H1 (cell line): Measurements from ENCODE around the gene CDH8. TPM values are rescaled to one million over a fixed set of nuclear protein-coding genes. Genes with fewer than 3 reads are reported as not detected.

Experiments used
- CTCF ChIA-PET: fragments of 300-600 bp; sonication (Branson Sonifier 250); formaldehyde crosslinking; loops from one replicate; lab custom pipeline; 2021; ENCODE audit not compliant: partially characterized antibody; lab: Charles Lee
- POLR2A ChIA-PET: fragments of 300-600 bp; sonication (Branson Sonifier 250); formaldehyde crosslinking; loops from one replicate; lab custom pipeline; 2021; ENCODE audit warnings: inconsistent platforms; ENCODE audit not compliant: partially characterized antibody; lab: Charles Lee
- DNase-seq, 2 experiments: peaks; one replicate each; pipeline versions ENCODE4 v3.0.0 to v3.0.0-alpha.2; 2010 to 2022; ENCODE audit warnings: low spot score in 2 of 2, low read depth in 1 of 2, mixed read lengths in 1 of 2
- FAIRE-seq: peaks from 2 replicates; lab custom pipeline; 2011; peaks lifted over from hg19 to GRCh38; lab: Jason Lieb, UNC
- H2AFZ ChIP-seq: 2 replicates; pipeline ENCODE4 v1.8.1; 2012; ENCODE audit warnings: low read length, inconsistent platforms
- H2AK5ac ChIP-seq: 2 replicates; pipeline ENCODE4 v1.6.1; 2013; ENCODE audit warnings: low read depth, low read length
- H2BK120ac ChIP-seq: replicated peaks from 2 replicates; pipeline ENCODE3; 2013; ENCODE audit warnings: low read depth, low read length, inconsistent platforms
- H2BK12ac ChIP-seq: 2 replicates; pipeline ENCODE4 v1.6.1; 2013; ENCODE audit warnings: low read depth, low read length
- H2BK15ac ChIP-seq: 2 replicates; pipeline ENCODE4 v1.6.1; 2013; ENCODE audit warnings: low read length
- H2BK20ac ChIP-seq: 2 replicates; pipeline ENCODE4 v1.6.1; 2013; ENCODE audit warnings: low read length
- H2BK5ac ChIP-seq: 2 replicates; pipeline ENCODE4 v1.6.1; 2013; ENCODE audit warnings: low read depth, low read length
- H3K14ac ChIP-seq: 2 replicates; pipeline ENCODE4 v1.6.1; 2013; ENCODE audit warnings: inconsistent platforms; ENCODE audit not compliant: insufficient read length
- H3K18ac ChIP-seq: 2 replicates; pipeline ENCODE4 v1.6.1; 2013; ENCODE audit warnings: low read length; ENCODE audit errors: extremely low read depth
- H3K23ac ChIP-seq: 2 replicates; pipeline ENCODE4 v1.6.1; 2013; ENCODE audit warnings: inconsistent platforms; ENCODE audit not compliant: insufficient read length
- H3K23me2 ChIP-seq: 2 replicates; pipeline ENCODE4 v1.6.1; 2013; ENCODE audit warnings: low read depth, low read length
- H3K27ac ChIP-seq: 2 replicates; pipeline ENCODE4 v1.6.1; 2011; ENCODE audit warnings: low read depth, low read length, inconsistent platforms
- H3K27me3 ChIP-seq, 4 experiments: replicated peaks in 1 of 4; 1 replicate in 1 of 4; 2 replicates in 3 of 4; pipeline versions ENCODE4 v1.6.1 to v1.8.1; 2011 to 2013; ENCODE audit warnings: low read length in 3 of 4, mild to moderate bottlenecking in 3 of 4, inconsistent platforms in 2 of 4, mixed read lengths in 2 of 4, moderate library complexity in 1 of 4; ENCODE audit not compliant: control insufficient read depth in 3 of 4, insufficient read depth in 3 of 4; ENCODE audit errors: extremely low read depth in 1 of 4
- H3K36me3 ChIP-seq, 4 experiments: 2 replicates each; pipeline versions ENCODE4 v1.6.1 to v1.8.1; 2011 to 2013; ENCODE audit warnings: mild to moderate bottlenecking in 4 of 4, low read length in 3 of 4, moderate library complexity in 2 of 4, control low read depth in 1 of 4, inconsistent platforms in 1 of 4; ENCODE audit not compliant: insufficient read depth in 4 of 4, control insufficient read depth in 2 of 4
- H3K4ac ChIP-seq: replicated peaks from 2 replicates; pipeline ENCODE3; 2013; ENCODE audit warnings: low read length, low read depth, mixed read lengths, inconsistent platforms; ENCODE audit not compliant: insufficient read length
- H3K4me1 ChIP-seq, 4 experiments: replicated peaks in 1 of 4; 1 replicate in 1 of 4; 2 replicates in 3 of 4; pipeline versions ENCODE4 v1.6.1 to v1.8.1; 2011 to 2013; ENCODE audit warnings: low read length in 3 of 4, inconsistent platforms in 2 of 4, mixed read lengths in 1 of 4; ENCODE audit not compliant: insufficient read depth in 4 of 4, control insufficient read depth in 3 of 4
- H3K4me2 ChIP-seq, 2 experiments: 2 replicates each; pipeline versions ENCODE4 v1.6.1 to v1.8.1; 2011 to 2013; ENCODE audit warnings: low read depth in 2 of 2, low read length in 2 of 2, control low read depth in 1 of 2, inconsistent platforms in 1 of 2, mild to moderate bottlenecking in 1 of 2; ENCODE audit not compliant: insufficient read depth in 1 of 2
- H3K4me3 ChIP-seq, 4 experiments: fragments of 200-600, 300-600 bp in 1 of 4; sonication (generic), shearing (Covaris generic), sonication (Bioruptor Twin) in 1 of 4; 2 replicates each; pipeline versions ENCODE4 v1.5.1 to v1.8.1; 2011 to 2016; ENCODE audit warnings: low read length in 4 of 4, low read depth in 3 of 4, control low read depth in 2 of 4, inconsistent platforms in 2 of 4, mild to moderate bottlenecking in 2 of 4, mixed read lengths in 1 of 4, moderate library complexity in 1 of 4; ENCODE audit not compliant: insufficient read depth in 2 of 4; ENCODE audit errors: extremely low read depth in 1 of 4
- H3K56ac ChIP-seq: replicated peaks from 2 replicates; pipeline ENCODE3; 2013; ENCODE audit warnings: low read depth, mild to moderate bottlenecking, mixed read lengths, low read length, inconsistent platforms; ENCODE audit not compliant: insufficient read length
- H3K79me1 ChIP-seq: 2 replicates; pipeline ENCODE4 v1.6.1; 2013; ENCODE audit warnings: low read depth, low read length, control low read depth
- H3K79me2 ChIP-seq, 2 experiments: 2 replicates each; pipeline versions ENCODE4 v1.6.1 to v1.8.1; 2012 to 2013; ENCODE audit warnings: low read length in 2 of 2, mild to moderate bottlenecking in 2 of 2, inconsistent platforms in 1 of 2; ENCODE audit not compliant: insufficient read depth in 2 of 2, control insufficient read depth in 1 of 2
- H3K9ac ChIP-seq, 4 experiments: replicated peaks in 1 of 4; 1 replicate in 1 of 4; 2 replicates in 3 of 4; pipeline versions ENCODE4 v1.6.1 to v1.8.1; 2011 to 2013; ENCODE audit warnings: low read depth in 3 of 4, low read length in 3 of 4, control low read depth in 2 of 4, mild to moderate bottlenecking in 2 of 4, moderate library complexity in 2 of 4, inconsistent platforms in 1 of 4; ENCODE audit errors: extremely low read depth in 1 of 4
- H3K9me3 ChIP-seq, 2 experiments: 2 replicates each; pipeline versions ENCODE4 v1.6.1 to v1.8.1; 2012 to 2013; ENCODE audit warnings: mild to moderate bottlenecking in 2 of 2, moderate library complexity in 2 of 2, control low read depth in 1 of 2, inconsistent platforms in 1 of 2, low read depth in 1 of 2, low read length in 1 of 2, mixed read lengths in 1 of 2; ENCODE audit not compliant: insufficient read depth in 2 of 2
- H4K20me1 ChIP-seq, 2 experiments: replicated peaks in 1 of 2; 2 replicates each; pipeline versions ENCODE3 to v1.8.1; 2011 to 2013; ENCODE audit warnings: inconsistent platforms in 2 of 2, low read length in 2 of 2, mild to moderate bottlenecking in 1 of 2; ENCODE audit not compliant: insufficient read depth in 2 of 2, control insufficient read depth in 1 of 2
- H4K5ac ChIP-seq: 2 replicates; pipeline ENCODE4 v1.6.1; 2013; ENCODE audit warnings: low read length, low read depth, mixed read lengths, inconsistent platforms; ENCODE audit not compliant: insufficient read length
- H4K8ac ChIP-seq: 2 replicates; pipeline ENCODE4 v1.8.0; 2013; ENCODE audit warnings: mild to moderate bottlenecking, moderate library complexity, low read length, inconsistent platforms; ENCODE audit not compliant: insufficient read depth; ENCODE audit errors: extremely low read depth
- H4K91ac ChIP-seq: replicated peaks from 2 replicates; pipeline ENCODE3; 2013; ENCODE audit warnings: low read length, mixed read lengths, inconsistent platforms; ENCODE audit not compliant: insufficient read length
- ATF2 ChIP-seq: IDR thresholded peaks from 2 replicates; pipeline ENCODE4 v1.6.1; 2012; ENCODE audit warnings: low read length, inconsistent platforms
- BACH1 ChIP-seq: IDR thresholded peaks from 2 replicates; pipeline ENCODE4 v1.6.1; 2012; ENCODE audit warnings: low read length, improper control_type of control experiment
- BCL11A ChIP-seq, 2 experiments: IDR thresholded peaks; one replicate each; pipeline ENCODE4 v1.6.1; 2011; ENCODE audit warnings: low read depth in 2 of 2, low read length in 2 of 2, mild to moderate bottlenecking in 2 of 2
- GABPA ChIP-seq: IDR thresholded peaks from 2 replicates; pipeline ENCODE4 v1.6.1; 2011; ENCODE audit warnings: mild to moderate bottlenecking, low read length, moderate library complexity, borderline replicate concordance; ENCODE audit not compliant: insufficient read depth
- HDAC6 ChIP-seq: IDR thresholded peaks from one replicate; pipeline ENCODE4 v1.7.1; 2012; ENCODE audit warnings: low read depth, mild to moderate bottlenecking, inconsistent platforms, low read length, moderate library complexity
- RFX5 ChIP-seq: IDR thresholded peaks from 2 replicates; pipeline ENCODE4 v1.6.1; 2011; ENCODE audit warnings: low read depth, low read length, improper control_type of control experiment, borderline replicate concordance
- RXRA ChIP-seq: IDR thresholded peaks from 2 replicates; pipeline ENCODE4 v1.6.1; 2011; ENCODE audit warnings: low read depth, mild to moderate bottlenecking, low read length, moderate library complexity; ENCODE audit not compliant: insufficient read depth
- SIN3A ChIP-seq, 2 experiments: IDR thresholded peaks in 1 of 2; conservative IDR thresholded peaks in 1 of 2; 2 replicates each; pipeline ENCODE4 v1.6.1; 2011 to 2012; ENCODE audit warnings: low read length in 2 of 2, improper control_type of control experiment in 1 of 2, low read depth in 1 of 2, mild to moderate bottlenecking in 1 of 2
- SIX5 ChIP-seq: IDR thresholded peaks from 2 replicates; pipeline ENCODE4 v1.6.1; 2011; ENCODE audit warnings: mild to moderate bottlenecking, low read depth, low read length
- SP1 ChIP-seq: IDR thresholded peaks from 2 replicates; pipeline ENCODE4 v1.6.1; 2011; ENCODE audit warnings: low read depth, low read length
- SRF ChIP-seq: IDR thresholded peaks from 2 replicates; pipeline ENCODE4 v1.6.1; 2011; ENCODE audit warnings: mild to moderate bottlenecking, low read depth, low read length, moderate library complexity
- TAF1 ChIP-seq: IDR thresholded peaks from 2 replicates; pipeline ENCODE4 v1.6.1; 2011; ENCODE audit warnings: mild to moderate bottlenecking, low read depth, low read length
- TCF12 ChIP-seq: IDR thresholded peaks from 2 replicates; pipeline ENCODE4 v1.6.1; 2011; ENCODE audit warnings: low read depth, mild to moderate bottlenecking, low read length
- TEAD4 ChIP-seq: IDR thresholded peaks from 2 replicates; pipeline ENCODE4 v1.6.1; 2012; ENCODE audit warnings: low read depth, low read length, inconsistent platforms, mixed read lengths
- WGBS, 2 experiments: shearing (Covaris generic) in 1 of 2; methylation state at CpG; one replicate each; pipeline versions ENCODE4 v1.1.6 to v1.1.7; 2013 to 2015; ENCODE audit warnings: low lambda C conversion rate in 2 of 2, mixed read lengths in 2 of 2, inconsistent platforms in 1 of 2, low coverage in 1 of 2, missing lambda C conversion rate in 1 of 2; ENCODE audit not compliant: insufficient replicate concordance in 2 of 2, insufficient coverage in 1 of 2, insufficient read length in 1 of 2; ENCODE audit errors: extremely low coverage in 1 of 2, missing lambda C conversion rate in 1 of 2; 5-methylcytosine and 5-hydroxymethylcytosine counted together
- polyA plus RNA-seq, 7 experiments: library from polyadenylated mRNA; depleted of rRNA in 3 of 7; stranded (reverse) in 5 of 7; unstranded in 2 of 7; fragments of >200 nt in 5 of 7; fragments of 200-250 nt in 2 of 7; gene quantifications; 1 replicate in 5 of 7; 2 replicates in 1 of 7; 4 replicates in 1 of 7; pipeline versions ENCODE4 v1.2.1 to v1.2.3, GENCODE V29; 2011 to 2013; ENCODE audit warnings: missing spikeins in 2 of 7, mixed read lengths in 2 of 7
- total RNA-seq: library from RNA; stranded (reverse); fragmentation: NEBNext Ultra II Directional; extraction: Animal tissue kit (Norgen Biotek cat#: 25700); gene quantifications from 2 replicates; pipeline ENCODE4 v1.2.1, GENCODE V29; 2021

The CDH8 gene
- total and polyA plus RNA-seq, 2 of the 8 experiments (the other 6 are each of a cell fraction or from before 2014, with no cell fraction given), result 7.7 to 8.4 TPM

- no peak overlapping the region for H3K4ac ChIP-seq
- H3K23me2 ChIP-seq, result no peaks in the 10 kb centered on the region
- H4K20me1 ChIP-seq, result no peaks in the 10 kb centered on the region
- POLR2A ChIA-PET, result no interaction called here
- no peak overlapping the region for H4K5ac ChIP-seq
- no peak overlapping the region for H2BK12ac ChIP-seq
- H3K9me3 ChIP-seq, result no peaks in the 10 kb centered on the region
- no peaks in the 10 kb centered on the region for H3K79me1 ChIP-seq
- no peak overlapping the region for H3K4me2 ChIP-seq
- H3K4me3 ChIP-seq, result no peak overlapping the region
- no peak overlapping the region for H4K91ac ChIP-seq
- no peak overlapping the region for H3K27ac ChIP-seq
- no peak overlapping the region for H2BK120ac ChIP-seq
- no peak overlapping the region for H2BK5ac ChIP-seq
- no peak overlapping the region for H3K14ac ChIP-seq
- no peak overlapping the region for H3K23ac ChIP-seq
- H3K4me1 ChIP-seq, result no peaks in the 10 kb centered on the region
- H3K79me2 ChIP-seq, result no peaks in the 10 kb centered on the region
- CTCF ChIA-PET, result no interaction called here
- no peak for DNase-seq
- no peak overlapping the region for H3K18ac ChIP-seq
- H3K27me3 ChIP-seq, result no peaks in the 10 kb centered on the region
- no peak overlapping the region for H4K8ac ChIP-seq
- H3K56ac ChIP-seq, result no peak overlapping the region
- no peak for FAIRE-seq
- no peaks in the 10 kb centered on the region for H3K36me3 ChIP-seq
- H2BK20ac ChIP-seq, result no peak overlapping the region
- H3K9ac ChIP-seq, result no peak overlapping the region
- 90% methylated on average over 2 of the region's 2 CpGs; no CpG with 5 or more reads in 1 of the 2 experiments for WGBS, 2 experiments
- no peak overlapping the region for H2AK5ac ChIP-seq
- no peak overlapping the region for H2AFZ ChIP-seq
- H2BK15ac ChIP-seq, result no peak overlapping the region
- TF ChIP-seq SIN3A (conservative IDR thresholded peaks at IDR 0.05 in 1 of 2, IDR thresholded peaks at IDR 0.05 in 1 of 2; ENCODE audit: low read depth in 1 of 2, low read length in 2 of 2) (no peak), RXRA (no peak), SP1 (no peak), HDAC6 (no peak), GABPA (no peak), BACH1 (no peak), BCL11A (IDR thresholded peaks at IDR 0.05; ENCODE audit: low read depth in 2 of 2, low read length in 2 of 2) (no peak), SRF (no peak), RFX5 (no peak), TAF1 (no peak), ATF2 (no peak), TEAD4 (no peak), TCF12 (no peak), SIX5 (no peak)
Observed at GRCh38 chr16:61763991-61764390, 272.2 kb downstream of the CDH8 start.
